ENCODE results near the gene GMEB2.
A peak's percentile ranks its signal among the peaks of the same experiment; 100 is the strongest.
"Not testable (repeated sequence)": the region's sequence is repeated elsewhere in the genome, so short reads cannot be mapped to it uniquely, and the experiment has no call there.

The GMEB2 gene

GRCh38 chr20:63626424-63627128, at the start of gene GMEB2:
GMEB2 (minus strand) TSS chr20:63627101; CDS start chr20:63619397, 7,704 bp downstream.
- ChIA-PET CTCF (no interaction called here), POLR2A (interaction anchor here (0.6 to 1.8 kb wide), 17 partner anchors 9 to 344 kb away, joined by 3 to 14 read pairs (median 4); partner anchors contain the start of genes HELZ2, RTEL1 and STMN3)
- peak; percentile 75 for DNase-seq (ENCODE audit: extremely low spot score)
- no peak for TF ChIP-seq SUZ12 (IDR thresholded peaks at IDR 0.05)
- no peak for TF ChIP-seq FOXA1 (IDR thresholded peaks at IDR 0.05)
- TF ChIP-seq HDGF (IDR thresholded peaks at IDR 0.05; ENCODE audit: borderline replicate concordance), result no peak
- TF ChIP-seq FOXM1 (IDR thresholded peaks at IDR 0.05; ENCODE audit: borderline replicate concordance), result 0 out of 2 replicates have a peak, but pooled peaks have one; percentile 6
- TF ChIP-seq ARNT (IDR thresholded peaks at IDR 0.05), result 0 out of 2 replicates have a peak, but pooled peaks have one; percentile 48

- ChIA-PET CTCF (no interaction called here), POLR2A (interaction anchor here (0.6 kb wide), 1 partner anchor 30 kb away, joined by 3 read pairs; no protein-coding TSS in a partner anchor)
- DNase-seq (ENCODE audit: extremely low spot score), result no peak
- TF ChIP-seq SP1 (IDR thresholded peaks at IDR 0.05) (no peak), FOXA1 (IDR thresholded peaks at IDR 0.05) (no peak), ARNT (IDR thresholded peaks at IDR 0.05) (no peak), L3MBTL2 (conservative IDR thresholded peaks at IDR 0.05) (no peak), BHLHE40 (IDR thresholded peaks at IDR 0.05; ENCODE audit: borderline replicate concordance) (no peak), NFRKB (IDR thresholded peaks at IDR 0.05) (no peak), FOXK2 (IDR thresholded peaks at IDR 0.05) (no peak), FOXM1 (IDR thresholded peaks at IDR 0.05; ENCODE audit: borderline replicate concordance) (no peak), LEF1 (IDR thresholded peaks at IDR 0.05; ENCODE audit: borderline replicate concordance) (no peak), HDGF (IDR thresholded peaks at IDR 0.05; ENCODE audit: borderline replicate concordance) (no peak), PKNOX1 (IDR thresholded peaks at IDR 0.05) (no peak), ZNF384 (IDR thresholded peaks at IDR 0.05) (no peak), TARDBP (IDR thresholded peaks at IDR 0.05) (no peak)
These were observed 48.9 kb upstream of the GMEB2 start for GRCh38 chr20:63675681-63676368.

GRCh38 chr20:63673951-63674350, 47.0 kb upstream of the GMEB2 start:
- CTCF ChIA-PET, result no interaction called here

GRCh38 chr20:63672666-63673065, 45.8 kb upstream of the GMEB2 start:
- POLR2A ChIA-PET, result interaction anchor here (0.9 kb wide), 1 partner anchor 15 kb away, joined by 3 read pairs; no protein-coding TSS in a partner anchor
- TF ChIP-seq L3MBTL2 (conservative IDR thresholded peaks at IDR 0.05), result no peak
- TF ChIP-seq NFRKB (IDR thresholded peaks at IDR 0.05), result no peak
- TF ChIP-seq FOXM1 (IDR thresholded peaks at IDR 0.05; ENCODE audit: borderline replicate concordance), result no peak
- no peak for TF ChIP-seq FOXA1 (IDR thresholded peaks at IDR 0.05)
- no peak for TF ChIP-seq HDGF (IDR thresholded peaks at IDR 0.05; ENCODE audit: borderline replicate concordance)
- no peak for TF ChIP-seq ARNT (IDR thresholded peaks at IDR 0.05)
- no peak for TF ChIP-seq CTBP1 (IDR thresholded peaks at IDR 0.05; ENCODE audit: borderline replicate concordance)
- no peak for TF ChIP-seq SUZ12 (IDR thresholded peaks at IDR 0.05)
- DNase-seq (ENCODE audit: extremely low spot score), result no peak
- CTCF ChIA-PET, result no interaction called here

More at GRCh38 chr20:63673951-63674350, 47.0 kb upstream of the GMEB2 start:
- POLR2A ChIA-PET, result no interaction called here
- TF ChIP-seq ZNF384 (IDR thresholded peaks at IDR 0.05) (no peak), HDGF (IDR thresholded peaks at IDR 0.05; ENCODE audit: borderline replicate concordance) (no peak)
- DNase-seq (ENCODE audit: extremely low spot score), result no peak

GRCh38 chr20:63671695-63672094, 44.8 kb upstream of the GMEB2 start:
- CTCF ChIA-PET; DNase-seq (ENCODE audit: extremely low spot score): not testable (repeated sequence)
- POLR2A ChIA-PET, result interaction anchor here (0.9 kb wide), 1 partner anchor 14 kb away, joined by 3 read pairs; no protein-coding TSS in a partner anchor

GRCh38 chr20:63668351-63668750, 41.5 kb upstream of the GMEB2 start:
- ChIA-PET CTCF (no interaction called here), POLR2A (interaction anchor here (2.2 kb wide), 1 partner anchor 10 kb away, joined by 7 read pairs; the partner anchor contains the start of gene RTEL1)
- TF ChIP-seq BHLHE40 (IDR thresholded peaks at IDR 0.05; ENCODE audit: borderline replicate concordance), result no peak
- no peak for TF ChIP-seq L3MBTL2 (conservative IDR thresholded peaks at IDR 0.05)
- TF ChIP-seq CTBP1 (IDR thresholded peaks at IDR 0.05; ENCODE audit: borderline replicate concordance), result no peak
- no peak for TF ChIP-seq FOXM1 (IDR thresholded peaks at IDR 0.05; ENCODE audit: borderline replicate concordance)
- no peak for TF ChIP-seq SP1 (IDR thresholded peaks at IDR 0.05)
- no peak for TF ChIP-seq ZNF384 (IDR thresholded peaks at IDR 0.05)
- TF ChIP-seq FOXK2 (IDR thresholded peaks at IDR 0.05), result no peak
- TF ChIP-seq PKNOX1 (IDR thresholded peaks at IDR 0.05), result no peak
- no peak for TF ChIP-seq ELF4 (IDR thresholded peaks at IDR 0.05)
- no peak for TF ChIP-seq SUZ12 (IDR thresholded peaks at IDR 0.05)
- TF ChIP-seq TARDBP (IDR thresholded peaks at IDR 0.05), result no peak
- TF ChIP-seq FOXA1 (IDR thresholded peaks at IDR 0.05), result no peak
- no peak for DNase-seq (ENCODE audit: extremely low spot score)

- no peak for DNase-seq (ENCODE audit: extremely low spot score)
- POLR2A ChIA-PET, result interaction anchor here (2.2 kb wide), 1 partner anchor 10 kb away, joined by 7 read pairs; the partner anchor contains the start of gene RTEL1
- CTCF ChIA-PET, result interaction anchor here (0.6 kb wide), 1 partner anchor 132 kb away, joined by 3 read pairs; no protein-coding TSS in a partner anchor
- TF ChIP-seq TARDBP (IDR thresholded peaks at IDR 0.05), result no peak
- no peak for TF ChIP-seq ZNF384 (IDR thresholded peaks at IDR 0.05)
- no peak for TF ChIP-seq NFRKB (IDR thresholded peaks at IDR 0.05)
- TF ChIP-seq SP1 (IDR thresholded peaks at IDR 0.05), result no peak
- TF ChIP-seq HDGF (IDR thresholded peaks at IDR 0.05; ENCODE audit: borderline replicate concordance), result no peak
- TF ChIP-seq FOXK2 (IDR thresholded peaks at IDR 0.05), result no peak
- no peak for TF ChIP-seq FOXM1 (IDR thresholded peaks at IDR 0.05; ENCODE audit: borderline replicate concordance)
- no peak for TF ChIP-seq FOXA1 (IDR thresholded peaks at IDR 0.05)
- no peak for TF ChIP-seq PKNOX1 (IDR thresholded peaks at IDR 0.05)
- TF ChIP-seq L3MBTL2 (conservative IDR thresholded peaks at IDR 0.05), result no peak
- no peak for TF ChIP-seq ARNT (IDR thresholded peaks at IDR 0.05)
- no peak for TF ChIP-seq BHLHE40 (IDR thresholded peaks at IDR 0.05; ENCODE audit: borderline replicate concordance)
- no peak for TF ChIP-seq CTBP1 (IDR thresholded peaks at IDR 0.05; ENCODE audit: borderline replicate concordance)
- TF ChIP-seq LEF1 (IDR thresholded peaks at IDR 0.05; ENCODE audit: borderline replicate concordance), result no peak
- TF ChIP-seq ELF4 (IDR thresholded peaks at IDR 0.05), result no peak
- TF ChIP-seq SUZ12 (IDR thresholded peaks at IDR 0.05), result no peak
These were observed 41.0 kb upstream of the GMEB2 start for GRCh38 chr20:63667858-63668257.
